ENCODE data around the gene KRTAP4-7. TPM values are rescaled to one million over a fixed set of nuclear protein-coding genes. Genes with fewer than 3 reads are reported as not detected.
A peak's percentile ranks its signal among the peaks of the same experiment; 100 is the strongest.
"Not testable (repeated sequence)": the region's sequence is repeated elsewhere in the genome, so short reads cannot be mapped to it uniquely, and the experiment has no call there.

The KRTAP4-7 gene
- total RNA-seq, 1 donor from 2014 or later = not detected

DNA sequence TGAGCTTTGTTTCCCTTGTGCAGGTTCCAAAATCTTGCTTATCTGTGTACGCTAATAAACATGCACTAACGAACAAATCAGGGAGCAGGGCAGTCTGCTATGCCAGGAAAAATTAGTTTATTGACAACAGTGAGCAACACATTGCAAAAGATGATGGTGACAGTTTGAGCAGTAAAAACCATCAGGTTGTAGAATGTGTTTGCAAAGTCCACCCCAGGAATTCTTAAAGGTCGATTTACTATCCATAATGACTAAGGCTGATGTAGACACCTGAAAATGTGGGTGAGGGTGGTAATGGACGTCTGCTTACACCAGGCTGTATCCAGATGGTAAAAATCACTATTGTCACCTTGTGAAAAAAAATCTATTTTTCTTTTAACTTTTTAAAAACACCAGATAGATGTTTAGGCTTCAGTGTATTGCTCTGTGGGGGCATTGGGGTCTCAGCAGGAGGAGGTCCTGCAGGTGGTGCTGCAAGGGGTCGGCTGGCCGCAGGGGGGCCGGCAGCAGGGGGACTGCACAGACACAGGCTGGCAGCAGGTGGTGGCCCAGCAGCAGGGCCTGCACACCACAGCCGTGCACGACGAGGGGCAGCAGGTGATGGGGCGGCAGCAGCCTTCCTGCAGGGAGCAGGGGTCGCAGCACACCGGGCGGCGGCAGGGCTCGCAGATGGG is 18.8 kb upstream of the KRTAP4-7 start:
- DNase-seq (ENCODE audit: low read depth, low spot score) = not testable (repeated sequence)

DNA sequence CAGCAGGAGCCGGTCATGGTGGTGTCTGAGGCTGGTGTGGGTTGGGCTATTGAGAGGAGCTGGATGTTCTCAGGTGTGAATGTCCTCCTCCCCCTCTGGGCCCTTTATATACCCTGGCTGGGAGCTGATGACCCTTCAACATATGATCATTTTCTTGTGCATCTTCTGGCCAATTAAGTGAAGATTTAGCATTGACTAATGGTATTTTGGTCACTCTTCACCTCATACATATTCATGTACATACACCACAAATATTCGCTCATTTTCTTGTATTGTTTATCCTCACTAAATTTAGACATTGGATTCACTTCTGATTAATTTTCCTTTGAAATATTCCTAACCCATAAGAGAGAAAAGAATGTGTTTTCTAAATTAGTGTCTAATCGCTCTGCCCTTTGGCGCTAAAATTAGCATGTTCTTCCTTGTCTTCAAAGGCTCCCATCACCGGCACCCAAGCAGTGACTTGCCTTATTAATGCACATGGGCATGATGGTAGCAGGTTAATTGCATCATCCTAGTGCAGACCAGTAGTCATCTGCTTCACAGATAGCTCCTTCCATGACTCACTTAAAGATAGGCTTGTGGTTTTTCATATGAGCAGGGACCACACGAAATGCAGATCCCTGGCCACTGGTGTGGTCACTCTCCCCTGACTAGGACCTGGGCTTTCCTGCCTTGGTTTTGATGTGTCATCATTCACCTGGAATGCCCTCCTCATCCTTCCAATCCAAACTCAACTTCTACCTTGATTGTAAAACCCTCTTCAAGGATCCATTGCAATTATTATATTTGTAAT is 17.9 kb upstream of the KRTAP4-7 start, which contains the start of gene KRTAP2-4:
KRTAP2-4 (minus strand) TSS at position 51 of the 796 bp plus-strand sequence; CDS start at position 17, 34 bp downstream.
- DNase-seq (ENCODE audit: low read depth, low spot score) = no peak

DNA sequence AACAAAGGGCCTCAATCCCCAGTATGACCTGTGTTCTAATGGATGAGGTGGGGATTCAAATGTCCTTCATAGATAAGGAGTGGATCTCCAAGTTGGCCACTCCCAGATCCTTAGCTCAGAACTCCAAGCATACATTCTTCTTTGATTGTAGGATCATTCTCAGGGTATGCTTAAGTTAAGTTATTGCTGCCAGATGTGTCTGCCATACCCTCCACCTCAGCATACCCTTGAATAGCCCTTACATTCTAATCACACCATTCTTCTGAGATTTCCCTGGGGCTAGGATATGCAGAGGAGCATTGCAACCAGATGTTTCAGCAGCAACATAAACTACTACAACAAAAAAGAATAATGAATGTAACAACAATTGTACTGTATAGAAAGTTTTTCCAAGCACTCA is 16.7 kb upstream of the KRTAP4-7 start:
- no peak for DNase-seq (ENCODE audit: low read depth, low spot score)

DNA sequence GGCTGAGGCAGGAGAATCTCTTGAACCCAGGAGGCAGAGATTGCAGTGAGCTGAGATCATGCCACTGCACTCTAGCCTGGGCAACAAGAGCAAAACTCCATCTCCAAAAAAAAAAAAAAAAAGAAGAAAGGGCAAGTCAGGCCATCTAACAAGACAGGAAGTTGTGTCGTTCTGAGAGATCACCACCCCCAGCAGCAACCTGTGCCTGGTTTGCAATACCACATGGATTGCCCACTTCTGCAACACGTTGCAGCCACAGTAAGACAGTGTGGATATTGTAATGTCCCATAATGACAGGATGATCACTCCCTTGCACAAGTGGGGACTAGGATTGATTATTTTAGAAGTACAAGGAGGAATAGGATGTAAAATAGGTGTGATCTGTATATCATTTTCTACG is 14.9 kb upstream of the KRTAP4-7 start:
- DNase-seq (ENCODE audit: low read depth, low spot score) = no peak

DNA sequence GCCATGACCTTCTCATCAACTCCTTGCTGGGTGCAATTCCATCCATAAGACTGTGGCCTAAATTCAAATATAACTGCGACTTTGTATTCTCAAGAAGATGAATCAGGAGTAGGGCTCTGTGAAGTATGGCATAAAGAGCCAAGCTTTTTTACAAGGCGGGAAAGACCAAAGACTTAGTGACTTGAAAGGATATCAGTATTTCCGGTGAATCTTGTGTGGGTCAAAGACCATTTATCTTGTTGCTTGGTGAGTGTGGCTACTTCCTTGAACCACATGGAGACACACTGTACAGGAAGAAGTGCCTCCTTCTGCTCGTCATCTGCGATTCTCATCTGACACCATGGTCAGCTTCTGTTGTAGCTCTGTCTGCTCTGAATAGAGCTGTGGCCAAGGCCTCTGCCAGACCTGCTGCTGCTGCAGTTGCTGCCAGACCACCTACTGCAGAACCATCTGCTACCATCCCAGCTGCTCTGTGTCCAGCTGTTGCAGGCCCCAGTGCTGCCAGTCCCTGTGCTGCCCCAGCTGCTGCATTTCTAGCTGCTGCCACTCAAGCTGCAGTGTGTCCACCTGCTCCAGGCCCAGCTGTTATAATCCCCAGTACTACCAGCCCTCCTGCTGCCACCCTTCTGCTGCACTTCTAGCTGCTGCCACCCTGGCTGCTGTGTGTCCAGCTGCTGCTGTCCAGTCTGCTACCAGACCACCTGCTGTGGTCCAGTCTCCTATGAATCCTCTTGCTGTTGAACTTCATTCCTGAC is 12.2 kb upstream of the KRTAP4-7 start:
- DNase-seq (ENCODE audit: low read depth, low spot score) = no peak

DNA sequence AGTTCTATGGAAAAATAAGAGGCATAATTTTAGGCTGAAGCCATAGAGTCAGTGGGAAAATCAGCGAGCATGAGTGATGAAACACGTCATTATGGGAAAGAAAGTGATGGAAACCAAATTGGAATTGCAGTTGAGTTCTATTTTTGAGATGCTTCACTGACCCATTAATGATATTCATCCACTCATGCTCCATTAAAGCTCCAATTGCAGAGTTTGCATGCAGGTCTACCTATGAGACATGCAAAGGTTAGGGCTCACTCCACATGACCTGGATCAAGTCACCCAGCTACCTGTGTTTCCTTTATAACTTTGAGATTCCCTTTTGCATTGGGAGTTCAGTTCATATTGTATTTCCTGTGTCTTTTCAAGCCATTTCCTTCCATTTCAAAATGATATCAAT is 10.3 kb upstream of the KRTAP4-7 start:
- no peak for DNase-seq (ENCODE audit: low read depth, low spot score)

DNA sequence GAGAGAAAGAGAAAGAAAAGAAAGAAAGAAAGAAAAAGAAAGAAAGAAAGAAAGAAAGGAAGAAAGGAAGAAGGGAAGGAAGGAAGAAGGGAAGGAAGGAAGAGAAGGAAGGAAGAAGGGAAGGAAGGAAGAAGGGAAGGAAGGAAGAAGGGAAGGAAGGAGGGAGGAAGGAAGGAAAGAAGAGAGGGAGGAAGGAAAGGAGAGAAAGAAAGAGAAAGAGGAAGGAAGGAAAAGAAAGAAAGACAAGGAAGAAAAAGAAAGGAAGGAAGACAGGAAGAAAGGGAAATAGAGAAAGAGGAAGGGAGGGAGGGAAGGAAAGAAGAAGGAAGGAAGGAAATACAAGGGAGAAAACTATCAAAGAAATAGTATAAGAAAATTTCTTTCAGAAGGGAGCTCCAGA is 7.2 kb upstream of the KRTAP4-7 start:
- no peak for DNase-seq (ENCODE audit: low read depth, low spot score)

DNA sequence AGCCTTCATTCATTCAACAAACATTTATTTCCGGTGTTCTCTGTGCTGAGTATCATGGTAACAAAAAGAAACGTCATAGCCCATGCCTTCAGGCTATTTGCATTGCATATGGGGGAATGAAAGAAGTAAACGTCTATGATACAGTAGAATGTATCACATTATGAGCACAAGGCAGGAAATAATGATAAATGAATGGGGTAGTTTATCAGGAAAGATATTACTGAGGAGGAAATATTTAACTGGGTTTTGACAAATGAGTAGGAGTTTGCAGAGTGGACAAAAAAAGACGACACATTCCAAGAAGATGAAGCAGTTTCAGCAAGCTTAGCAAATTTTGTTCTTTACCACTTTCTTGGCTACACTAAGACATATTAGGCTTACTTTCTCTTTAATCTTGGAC is 1.3 kb upstream of the KRTAP4-7 start:
- no peak for DNase-seq (ENCODE audit: low read depth, low spot score)

DNA sequence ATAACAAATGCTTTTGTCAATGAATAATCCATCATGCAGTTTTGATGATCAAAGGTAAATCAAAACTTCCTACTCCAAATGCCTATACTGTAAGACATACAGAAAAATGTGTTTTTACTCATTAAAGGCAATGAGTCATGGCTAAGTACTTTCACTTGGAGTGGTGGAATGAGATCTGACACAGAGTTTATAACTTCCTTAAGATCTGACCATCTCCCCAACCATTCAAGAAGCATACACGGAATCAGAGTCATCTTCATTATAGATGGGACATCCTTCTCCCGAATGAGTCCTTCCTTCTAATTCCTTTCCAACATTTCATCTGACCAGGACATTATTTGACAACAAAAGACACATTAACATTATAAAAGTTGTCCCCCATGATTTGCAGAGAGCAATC is 523 bp upstream of the KRTAP4-7 start:
- DNase-seq (ENCODE audit: low read depth, low spot score) = not testable (repeated sequence)

DNA sequence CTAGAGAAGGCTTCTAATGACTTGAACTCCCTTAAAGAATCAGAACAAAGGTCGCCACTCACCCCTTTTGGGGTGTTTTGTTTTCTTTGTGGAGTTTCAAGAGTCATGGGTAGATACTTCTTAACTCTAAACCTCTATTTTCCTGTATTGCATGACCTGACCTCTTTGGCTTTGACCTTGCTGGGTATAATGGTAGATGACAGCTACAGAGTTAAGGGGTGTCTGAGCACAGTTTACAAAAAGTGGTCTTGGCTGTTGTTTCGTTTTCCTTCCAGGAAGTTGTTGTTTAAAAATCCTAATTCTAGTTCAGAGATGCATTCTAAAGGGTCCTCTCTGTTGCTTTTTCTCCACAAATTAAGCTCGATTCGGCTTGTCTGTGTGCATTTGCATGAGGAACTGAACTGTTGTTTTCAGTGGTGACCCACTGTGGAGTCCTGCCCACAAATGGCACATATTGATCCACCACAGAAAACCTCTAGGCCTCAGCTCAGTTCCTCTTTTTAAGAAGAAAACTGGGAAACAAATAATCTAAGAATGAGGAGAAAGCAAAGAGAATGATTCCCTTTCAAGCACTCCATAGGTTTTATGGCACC is 4.9 kb downstream of the KRTAP4-7 start:
- DNase-seq (ENCODE audit: low read depth, low spot score) = not testable (repeated sequence)

DNA sequence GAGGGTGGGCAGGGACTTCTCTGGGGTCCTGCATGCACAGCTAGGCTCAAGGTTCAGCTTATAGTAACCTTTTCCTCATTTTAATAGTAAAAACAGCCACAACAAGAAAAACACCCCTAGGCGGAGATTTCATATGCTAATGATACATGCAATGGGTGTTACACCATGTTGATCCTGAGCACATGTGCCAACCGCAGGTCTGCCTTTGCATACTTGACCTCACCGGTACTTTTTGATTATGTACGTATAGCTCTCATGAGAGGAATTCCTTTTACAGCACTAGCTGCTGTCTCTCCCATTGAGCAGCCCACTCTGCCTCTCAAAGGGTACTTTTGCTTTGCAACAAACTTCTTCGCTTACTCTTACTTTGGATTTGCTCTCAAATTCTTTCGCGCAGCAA is 12.1 kb downstream of the KRTAP4-7 start:
- DNase-seq (ENCODE audit: low read depth, low spot score) = no peak

DNA sequence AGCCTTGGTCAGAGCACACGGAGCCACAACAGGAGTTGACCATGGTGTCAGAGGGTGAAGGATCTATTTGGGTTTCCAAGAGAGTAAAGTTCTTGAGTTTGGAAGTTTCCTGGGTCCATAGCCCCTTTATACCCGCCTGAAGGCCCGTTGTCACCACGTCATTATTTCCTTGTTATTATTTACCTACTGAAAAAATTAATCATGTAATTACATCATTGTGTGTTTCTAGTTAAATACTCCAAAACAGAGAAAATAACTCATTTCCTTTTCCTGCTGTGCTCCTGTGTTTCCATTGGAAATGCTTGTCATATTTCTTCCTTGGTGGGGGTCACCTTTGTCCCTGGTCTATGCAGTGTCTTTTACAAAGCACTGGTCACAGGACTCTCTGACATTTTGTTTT is 14.1 kb downstream of the KRTAP4-7 start, which contains the start of gene KRTAP4-8:
KRTAP4-8 (minus strand) TSS at position 101 of the 400 bp plus-strand sequence; CDS start at position 43, 58 bp downstream.
- DNase-seq (ENCODE audit: low read depth, low spot score) = no peak

DNA sequence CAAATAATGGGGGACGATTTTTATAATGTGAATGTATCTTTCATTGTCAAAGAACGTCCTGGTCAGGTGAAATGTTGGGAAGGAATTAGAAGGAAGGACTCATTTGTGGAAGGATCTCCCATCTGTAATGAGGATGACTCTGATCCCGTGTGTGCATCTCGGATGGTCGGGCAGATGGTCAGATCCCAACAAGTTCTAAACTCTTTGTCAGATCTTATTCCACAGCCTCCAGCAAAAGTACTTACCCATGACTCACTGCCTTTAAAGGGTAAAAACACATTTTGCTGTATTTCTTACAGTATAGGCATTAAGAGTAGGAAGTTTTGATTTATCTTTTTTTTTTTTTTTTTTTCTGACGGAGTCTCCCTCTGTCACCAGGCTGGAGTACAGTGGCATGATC is 14.5 kb downstream of the KRTAP4-7 start:
- DNase-seq (ENCODE audit: low read depth, low spot score) = no peak

DNA sequence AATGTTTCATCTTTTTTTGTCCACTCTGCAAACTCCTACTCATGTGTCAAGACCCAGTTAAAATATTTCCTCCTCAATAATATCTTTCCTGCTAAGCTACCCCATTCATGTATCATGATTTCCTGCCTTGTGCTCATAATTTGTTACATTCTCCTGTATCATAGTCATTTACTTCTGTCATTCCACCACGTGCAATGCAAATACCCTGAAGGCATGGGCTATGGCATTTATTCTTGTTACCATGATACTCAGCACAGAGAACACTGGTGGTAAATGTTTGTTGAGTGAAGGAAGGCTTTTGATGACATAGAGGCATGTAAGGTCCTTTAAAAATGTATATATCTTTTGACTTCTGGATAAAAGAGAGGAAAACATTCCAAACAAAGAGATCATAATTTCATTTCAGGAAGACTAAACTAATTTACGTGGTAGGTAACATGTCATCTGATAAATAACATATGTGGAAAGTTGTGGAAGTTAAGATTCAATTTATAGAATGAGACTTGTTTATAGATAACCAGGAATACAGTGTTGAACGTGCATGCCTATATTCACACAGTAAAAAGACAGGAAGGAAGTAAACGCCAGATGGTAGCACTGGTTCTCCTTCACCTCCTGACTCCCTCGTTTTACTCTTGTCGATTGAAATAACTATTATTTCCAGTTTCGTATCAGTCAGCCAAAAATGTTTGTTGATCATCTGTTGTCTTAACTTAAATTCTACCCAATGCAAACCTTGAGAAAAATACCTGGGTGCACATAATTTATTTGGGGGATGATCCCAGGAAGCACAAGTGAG is 15.9 kb downstream of the KRTAP4-7 start:
- peak; percentile 5 for DNase-seq (ENCODE audit: low read depth, low spot score)

DNA sequence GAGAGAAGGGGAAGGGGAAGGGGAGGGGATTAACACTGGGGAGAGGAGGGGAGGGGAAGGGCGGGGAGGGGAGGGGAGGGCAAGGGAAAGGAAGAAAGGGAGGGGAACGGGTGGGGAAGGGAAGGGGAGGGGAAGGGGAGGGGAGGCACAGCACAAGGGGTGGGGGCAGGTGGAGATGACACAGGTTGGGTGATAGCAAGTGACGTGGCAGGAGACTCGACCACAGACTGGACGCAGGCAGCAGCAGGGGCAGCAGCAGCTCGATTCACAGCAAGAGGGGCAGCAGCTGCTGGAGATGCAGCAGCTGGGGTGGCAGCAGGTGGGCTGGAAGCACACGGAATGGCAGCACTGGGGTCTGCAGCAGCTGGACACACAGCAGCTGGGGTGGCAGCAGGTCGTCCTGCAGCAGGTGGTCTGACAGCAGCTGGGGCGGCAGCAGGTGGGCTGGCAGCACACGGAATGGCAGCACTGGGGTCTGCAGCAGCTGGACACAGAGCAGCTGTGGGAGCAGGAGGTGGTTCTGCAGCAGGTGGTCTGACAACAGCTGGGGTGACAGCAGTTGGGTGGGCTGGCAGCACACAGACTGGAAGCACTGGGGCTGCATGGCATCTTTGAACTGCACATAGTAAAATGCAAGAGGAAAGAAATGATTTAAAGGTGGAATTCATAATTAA is 17.8 kb downstream of the KRTAP4-7 start, which contains the start of gene KRTAP4-16:
KRTAP4-16 (minus strand) TSS at position 624 of the 674 bp plus-strand sequence; CDS start at position 624, 0 bp downstream.
- no peak for DNase-seq (ENCODE audit: low read depth, low spot score)

DNA sequence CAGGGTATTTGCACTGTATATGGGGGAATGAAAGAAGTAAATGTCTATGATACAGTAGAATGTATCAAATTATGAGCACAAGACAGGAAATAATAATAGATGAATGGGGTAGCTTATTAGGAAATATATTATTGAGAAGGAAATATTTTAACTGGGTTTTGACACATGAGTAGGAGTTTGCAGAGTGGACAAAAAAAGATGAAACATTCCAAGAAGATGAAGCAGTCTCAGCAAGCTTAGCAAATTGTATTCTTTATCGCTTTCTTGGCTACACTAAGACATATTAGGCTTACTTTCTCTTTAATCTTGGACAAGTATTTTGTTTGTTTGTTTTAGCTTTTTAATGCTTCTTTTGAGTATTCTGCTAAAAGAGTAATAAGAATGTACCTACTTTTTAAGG is 19.9 kb downstream of the KRTAP4-7 start:
- DNase-seq (ENCODE audit: low read depth, low spot score) = no peak

DNA sequence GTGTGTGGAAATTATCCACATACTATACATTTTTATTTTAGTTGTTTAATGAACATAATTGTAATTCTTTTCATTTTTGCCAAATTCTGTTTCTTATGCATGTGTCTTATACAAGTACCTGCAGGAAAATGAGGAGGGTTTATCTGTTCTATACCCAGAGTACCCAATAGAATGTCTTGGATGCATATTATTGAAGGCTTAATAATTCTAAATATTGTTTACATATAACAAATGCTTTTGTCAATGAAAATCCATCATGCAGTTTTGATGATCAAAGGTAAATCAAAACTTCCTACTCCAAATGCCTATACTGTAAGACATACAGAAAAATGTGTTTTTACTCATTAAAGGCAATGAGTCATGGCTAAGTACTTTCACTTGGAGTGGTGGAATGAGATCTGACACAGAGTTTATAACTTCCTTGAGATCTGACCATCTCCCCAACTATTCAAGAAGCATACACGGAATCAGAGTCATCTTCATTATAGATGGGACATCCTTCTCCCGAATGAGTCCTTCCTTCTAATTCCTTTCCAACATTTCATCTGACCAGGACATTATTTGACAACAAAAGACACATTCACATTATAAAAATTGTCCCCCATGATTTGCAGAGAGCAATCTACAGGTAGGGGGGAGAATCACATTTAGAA is 20.6 kb downstream of the KRTAP4-7 start:
- not testable (repeated sequence) for DNase-seq (ENCODE audit: low read depth, low spot score)

DNA sequence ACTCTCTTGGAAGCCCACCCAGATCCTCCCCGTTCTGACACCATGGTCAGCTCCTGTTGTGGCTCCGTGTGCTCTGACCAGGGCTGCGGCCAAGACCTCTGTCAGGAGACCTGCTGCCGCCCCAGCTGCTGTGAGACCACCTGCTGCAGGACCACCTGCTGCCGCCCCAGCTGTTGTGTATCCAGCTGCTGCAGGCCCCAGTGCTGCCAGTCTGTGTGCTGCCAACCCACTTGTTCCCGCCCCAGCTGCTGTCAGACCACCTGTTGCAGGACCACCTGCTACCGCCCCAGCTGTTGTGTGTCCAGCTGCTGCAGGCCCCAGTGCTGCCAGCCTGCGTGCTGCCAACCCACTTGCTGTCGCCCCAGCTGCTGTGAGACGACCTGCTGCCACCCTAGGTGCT is 21.4 kb downstream of the KRTAP4-7 start, which contains the start of gene KRTAP4-9:
KRTAP4-9 (plus strand) TSS at position 43 of the 400 bp plus-strand sequence; CDS start at position 43, 0 bp downstream.
- not testable (repeated sequence) for DNase-seq (ENCODE audit: low read depth, low spot score)

DNA sequence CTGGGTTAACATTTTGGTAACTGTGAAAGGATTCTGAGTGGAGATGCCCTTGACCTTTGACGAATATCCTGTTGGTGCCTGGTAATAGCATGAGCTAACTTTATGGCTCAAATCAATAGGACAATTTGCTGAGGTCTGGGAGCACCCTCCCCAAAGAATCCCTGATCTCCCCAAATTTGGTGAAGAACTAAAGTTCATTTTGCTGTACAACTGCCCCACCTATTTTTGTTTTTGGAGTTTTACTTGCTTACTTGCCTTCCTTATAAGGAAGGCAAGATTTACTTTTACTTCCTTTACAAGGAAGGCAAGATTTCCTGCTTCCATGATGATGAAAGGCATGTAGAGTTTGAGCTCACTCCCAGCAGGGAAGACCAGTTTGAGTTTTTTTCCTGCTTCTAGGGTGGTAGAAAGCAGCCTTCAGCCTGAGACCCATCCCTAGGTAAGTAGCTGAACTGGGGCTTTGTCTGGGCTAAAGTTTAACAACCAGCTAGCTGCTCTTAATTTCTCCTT is 24.0 kb downstream of the KRTAP4-7 start:
- no peak for DNase-seq (ENCODE audit: low read depth, low spot score)

Data from pulmonary artery endothelial cell (primary cell).